ENCODE results near the gene IQCN. TPM values are rescaled to one million over a fixed set of nuclear protein-coding genes. Genes with fewer than 3 reads are reported as not detected.

The IQCN gene
- total and polyA plus RNA-seq, 7 donors, result 1.2 to 5.8 (median 3.4) TPM

DNA sequence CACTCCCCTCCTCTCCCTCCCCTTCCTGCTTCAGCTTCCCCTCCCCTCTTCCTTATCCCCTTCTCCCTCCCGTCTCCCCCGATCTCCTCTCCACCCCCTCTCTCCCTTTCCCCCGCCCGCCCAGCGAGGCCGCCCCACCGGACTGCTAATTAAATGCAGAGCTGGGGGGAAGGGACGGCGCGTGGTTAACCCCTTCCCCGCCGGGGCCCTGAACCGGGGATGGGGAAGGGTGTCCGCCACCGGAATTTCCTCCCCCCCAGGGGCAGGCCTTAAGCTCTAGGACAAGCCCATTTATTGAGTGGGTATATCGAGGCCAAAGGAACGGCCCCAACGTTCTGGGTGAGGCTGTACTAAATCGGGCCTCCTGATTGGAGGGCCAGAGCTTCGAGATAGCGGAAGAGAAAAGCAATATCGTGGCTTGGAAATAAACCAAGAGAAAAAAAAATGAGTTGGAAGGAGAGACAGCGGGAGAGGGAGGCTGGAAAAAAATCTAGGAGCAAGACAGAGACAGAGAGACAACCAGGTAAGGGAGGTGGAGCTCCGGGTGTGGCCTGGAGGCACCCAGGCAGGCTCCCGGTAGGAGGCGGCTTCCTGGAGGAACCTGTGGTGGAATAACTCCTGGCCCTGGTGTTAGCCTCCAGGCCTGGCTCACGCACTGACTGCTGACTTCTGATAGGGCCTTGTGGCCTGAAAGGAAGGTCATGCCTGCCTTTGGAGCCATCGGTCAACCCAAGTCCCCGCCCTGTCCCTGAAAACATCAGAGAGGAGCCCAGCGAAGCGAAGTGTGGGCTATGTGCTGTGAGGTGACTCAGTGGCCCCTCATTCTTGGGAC, 18.8 kb upstream of the IQCN start:
- intact Hi-C loops (cut with DNase I), result loop anchor here (5.0 kb wide), 1 partner anchor 34 kb away; no protein-coding TSS in a partner anchor
- TF ChIP-seq EP300 (IDR thresholded peaks at IDR 0.05), result peak in 2 of 4 donors; percentile 62 to 64
- peak in 2 of 4 donors; percentile 27 to 51 for TF ChIP-seq POLR2AphosphoS5 (IDR thresholded peaks at IDR 0.05)
- TF ChIP-seq, protein P1, sequence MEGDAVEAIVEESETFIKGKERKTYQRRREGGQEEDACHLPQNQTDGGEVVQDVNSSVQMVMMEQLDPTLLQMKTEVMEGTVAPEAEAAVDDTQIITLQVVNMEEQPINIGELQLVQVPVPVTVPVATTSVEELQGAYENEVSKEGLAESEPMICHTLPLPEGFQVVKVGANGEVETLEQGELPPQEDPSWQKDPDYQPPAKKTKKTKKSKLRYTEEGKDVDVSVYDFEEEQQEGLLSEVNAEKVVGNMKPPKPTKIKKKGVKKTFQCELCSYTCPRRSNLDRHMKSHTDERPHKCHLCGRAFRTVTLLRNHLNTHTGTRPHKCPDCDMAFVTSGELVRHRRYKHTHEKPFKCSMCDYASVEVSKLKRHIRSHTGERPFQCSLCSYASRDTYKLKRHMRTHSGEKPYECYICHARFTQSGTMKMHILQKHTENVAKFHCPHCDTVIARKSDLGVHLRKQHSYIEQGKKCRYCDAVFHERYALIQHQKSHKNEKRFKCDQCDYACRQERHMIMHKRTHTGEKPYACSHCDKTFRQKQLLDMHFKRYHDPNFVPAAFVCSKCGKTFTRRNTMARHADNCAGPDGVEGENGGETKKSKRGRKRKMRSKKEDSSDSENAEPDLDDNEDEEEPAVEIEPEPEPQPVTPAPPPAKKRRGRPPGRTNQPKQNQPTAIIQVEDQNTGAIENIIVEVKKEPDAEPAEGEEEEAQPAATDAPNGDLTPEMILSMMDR (IDR thresholded peaks at IDR 0.05), result no peak
- peak in 1 of 2 donors; percentile 1 for TF ChIP-seq POLR2A (IDR thresholded peaks at IDR 0.05)
- Histone ChIP-seq H3K27ac (peak overlapping the region; percentile 96 to 100 (median 98)), H3K4me3 (peak overlapping the region; percentile 62 to 94 (median 74)), H3K4me1 (peaks cover 0 to 33% (median 30%) of the 10 kb centered on the region in 4 donors), H3K36me3 (no peaks in the 10 kb centered on the region), H3K9me3 (no peaks in the 10 kb centered on the region), H3K27me3 (no peaks in the 10 kb centered on the region)
- DNase-seq, result peak; percentile 95
- WGBS, 2 donors, result 7 to 14% methylated on average over 31 of the region's 31 CpGs

DNA sequence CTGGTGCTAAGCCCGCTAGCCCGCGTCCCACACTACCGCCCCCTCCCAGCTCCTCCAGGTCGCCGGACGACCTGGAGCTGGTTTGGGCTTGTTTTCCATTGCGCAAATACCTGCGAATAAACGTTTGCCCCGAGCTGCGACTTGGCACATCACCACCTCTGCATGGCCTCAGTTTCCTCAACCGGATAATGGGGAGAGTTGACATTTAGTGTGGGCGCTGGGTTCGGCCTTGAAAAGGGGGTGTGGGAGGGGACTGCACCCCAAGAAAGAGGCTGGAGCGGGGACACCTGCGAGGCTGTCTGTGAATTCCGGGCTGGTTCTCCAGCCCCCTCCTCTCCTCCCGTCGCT, 18.2 kb upstream of the IQCN start:
- Histone ChIP-seq H3K27me3 (no peaks in the 10 kb centered on the region), H3K4me1 (peaks cover 0 to 39% (median 33%) of the 10 kb centered on the region in 4 donors), H3K36me3 (no peaks in the 10 kb centered on the region), H3K4me3 (peak overlapping the region; percentile 62 to 94 (median 74)), H3K9me3 (no peaks in the 10 kb centered on the region), H3K27ac (peak overlapping the region; percentile 96 to 100 (median 98))
- intact Hi-C loops (cut with DNase I), result loop anchor here (5.0 kb wide), 1 partner anchor 35 kb away; no protein-coding TSS in a partner anchor
- 0% methylated on average over 20 of the region's 20 CpGs for WGBS, 2 donors
- peak in 1 of 2 donors; percentile 21 for TF ChIP-seq POLR2A (IDR thresholded peaks at IDR 0.05)
- TF ChIP-seq, protein P1 (IDR thresholded peaks at IDR 0.05), result no peak
- TF ChIP-seq EP300 (IDR thresholded peaks at IDR 0.05), result no peak
- TF ChIP-seq POLR2AphosphoS5 (IDR thresholded peaks at IDR 0.05), result peak in 1 of 4 donors; percentile 21
- DNase-seq, result no peak

DNA sequence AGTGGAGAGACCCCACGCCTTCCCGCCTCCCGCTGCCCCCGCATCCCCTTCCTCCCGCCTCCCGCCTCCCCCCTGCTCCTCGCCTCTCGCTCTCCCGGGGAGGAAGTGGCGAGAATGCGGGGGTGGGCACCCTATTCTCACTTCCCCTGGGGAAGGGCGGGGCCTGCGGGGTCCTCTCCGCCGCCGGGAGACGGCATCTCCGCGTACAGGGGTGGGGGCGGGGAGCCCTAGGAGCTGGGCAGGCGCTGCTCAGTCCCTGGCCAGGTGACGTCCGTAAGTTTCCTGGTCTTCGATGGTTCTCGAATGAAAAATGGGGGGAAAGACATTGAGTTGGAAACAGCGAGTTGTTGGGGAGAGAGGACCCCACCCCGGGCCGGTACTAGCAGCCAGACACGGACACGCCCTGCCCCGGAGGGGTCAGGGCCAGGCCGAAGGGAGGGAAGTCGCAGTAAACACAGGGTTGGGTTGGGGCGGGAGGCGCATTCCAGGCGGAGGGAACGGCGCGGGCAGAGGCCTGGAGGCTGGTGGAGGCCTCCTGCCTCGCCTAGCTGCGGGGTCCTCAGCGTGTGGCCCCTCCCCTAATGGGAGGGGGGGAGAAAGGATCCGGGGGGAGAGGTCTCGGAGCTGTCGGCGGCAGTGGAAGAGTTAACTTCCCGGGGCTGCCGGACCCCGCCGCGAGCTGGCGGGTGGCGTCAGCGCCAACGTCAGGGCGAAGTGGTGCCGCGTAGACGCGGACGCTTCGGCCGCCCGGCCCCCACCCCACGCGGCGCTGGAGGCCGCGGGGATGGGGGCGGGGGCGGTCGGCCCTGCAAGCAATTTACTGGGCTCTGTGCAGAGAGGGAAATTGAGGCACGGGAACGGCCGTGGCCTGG, 17.6 kb upstream of the IQCN start:
- intact Hi-C loops (cut with DNase I), result loop anchor here (5.0 kb wide), 1 partner anchor 35 kb away; no protein-coding TSS in a partner anchor
- TF ChIP-seq POLR2A (IDR thresholded peaks at IDR 0.05) (peak; percentile 86 to 88), EP300 (IDR thresholded peaks at IDR 0.05) (peak in 3 of 4 donors; percentile 8 to 65 (median 55)), POLR2AphosphoS5 (IDR thresholded peaks at IDR 0.05) (peak; percentile 89 to 97 (median 93))
- TF ChIP-seq, protein P1 (IDR thresholded peaks at IDR 0.05), result no peak
- H3K9me3 ChIP-seq, result no peaks in the 10 kb centered on the region
- H3K4me1 ChIP-seq, result peaks cover 0 to 38% (median 34%) of the 10 kb centered on the region in 4 donors
- no peaks in the 10 kb centered on the region for H3K27me3 ChIP-seq
- 1% methylated on average over 75 of the region's 75 CpGs for WGBS, 2 donors
- peak overlapping the region; percentile 96 to 100 (median 98) for H3K27ac ChIP-seq
- peak overlapping the region; percentile 62 to 94 (median 74) for H3K4me3 ChIP-seq
- no peaks in the 10 kb centered on the region for H3K36me3 ChIP-seq
- DNase-seq, result peak; percentile 96

DNA sequence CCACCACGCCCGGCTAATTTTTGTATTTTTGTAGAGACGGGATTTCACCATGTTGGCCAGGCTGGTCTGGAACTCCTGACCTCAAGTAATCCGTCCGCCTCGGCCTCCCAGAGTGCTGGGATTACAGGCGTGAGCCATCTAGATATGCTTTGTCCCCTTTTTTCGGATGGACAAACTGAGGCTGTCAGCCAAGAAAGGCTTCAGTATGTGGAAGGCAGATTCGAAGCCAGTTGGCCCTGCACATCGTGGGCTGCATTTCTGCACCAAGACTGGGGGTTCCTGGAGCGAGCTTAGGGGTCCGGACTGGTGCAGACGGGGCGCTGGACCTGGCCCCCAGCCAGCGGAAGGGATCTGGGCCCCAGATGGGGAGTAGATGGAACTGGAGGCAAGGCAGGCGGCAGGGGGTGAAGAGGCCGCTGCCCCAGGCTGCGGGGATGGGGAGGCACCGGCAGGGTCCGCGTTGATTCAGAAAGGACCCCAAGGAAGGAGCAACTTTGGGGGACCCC, 16.8 kb upstream of the IQCN start:
- TF ChIP-seq, protein P1 (IDR thresholded peaks at IDR 0.05), result no peak
- TF ChIP-seq EP300 (IDR thresholded peaks at IDR 0.05) (no peak), POLR2A (IDR thresholded peaks at IDR 0.05) (no peak), POLR2AphosphoS5 (IDR thresholded peaks at IDR 0.05) (no peak)
- Histone ChIP-seq H3K36me3 (no peaks in the 10 kb centered on the region), H3K27ac (peak overlapping the region; percentile 96 to 100 (median 98)), H3K4me3 (peak overlapping the region; percentile 62 to 94 (median 74)), H3K4me1 (peaks cover 0 to 38% (median 34%) of the 10 kb centered on the region in 4 donors), H3K27me3 (no peaks in the 10 kb centered on the region), H3K9me3 (no peaks in the 10 kb centered on the region)
- intact Hi-C loops (cut with DNase I), result loop anchor here (5.0 kb wide), 1 partner anchor 36 kb away; no protein-coding TSS in a partner anchor
- WGBS, 2 donors, result 44 to 54% methylated on average over 21 of the region's 21 CpGs
- no peak for DNase-seq

All from sigmoid colon (tissue), 7 donors.